Fibroblast of skin of abdomen (primary cell): ENCODE measurements around the gene ADAMTS15.
A peak's percentile ranks its signal among the peaks of the same experiment; 100 is the strongest.
"Not testable (repeated sequence)": the region's sequence is repeated elsewhere in the genome, so short reads cannot be mapped to it uniquely, and the experiment has no call there.

Experiments used
- DNase-seq: peaks from one replicate; pipeline ENCODE4 v3.0.0-alpha.2; 2013

ADAMTS15 gene

GRCh38 chr11:130436171-130436570, 12.3 kb upstream of the ADAMTS15 start:
- no peak for DNase-seq

DNA sequence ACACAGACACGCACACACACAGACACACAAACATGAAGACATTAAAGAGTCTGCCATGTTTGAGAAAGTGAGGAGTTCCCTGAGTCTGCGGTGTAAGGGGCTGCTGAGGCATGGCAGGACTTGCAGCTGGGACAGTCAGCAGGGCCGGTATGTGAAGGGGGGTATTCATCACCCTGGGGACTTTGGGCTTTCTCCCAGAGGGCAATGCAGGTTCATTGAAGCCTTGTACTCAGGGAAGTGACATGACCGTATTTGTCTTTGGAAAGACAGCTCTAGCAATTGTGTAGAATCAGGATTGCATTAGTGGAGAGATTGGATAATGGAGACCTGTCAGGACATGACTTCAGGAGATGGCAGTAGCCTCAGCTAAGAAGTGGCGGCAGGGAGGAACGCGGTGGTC, 10.6 kb upstream of the ADAMTS15 start:
- DNase-seq = no peak

DNA sequence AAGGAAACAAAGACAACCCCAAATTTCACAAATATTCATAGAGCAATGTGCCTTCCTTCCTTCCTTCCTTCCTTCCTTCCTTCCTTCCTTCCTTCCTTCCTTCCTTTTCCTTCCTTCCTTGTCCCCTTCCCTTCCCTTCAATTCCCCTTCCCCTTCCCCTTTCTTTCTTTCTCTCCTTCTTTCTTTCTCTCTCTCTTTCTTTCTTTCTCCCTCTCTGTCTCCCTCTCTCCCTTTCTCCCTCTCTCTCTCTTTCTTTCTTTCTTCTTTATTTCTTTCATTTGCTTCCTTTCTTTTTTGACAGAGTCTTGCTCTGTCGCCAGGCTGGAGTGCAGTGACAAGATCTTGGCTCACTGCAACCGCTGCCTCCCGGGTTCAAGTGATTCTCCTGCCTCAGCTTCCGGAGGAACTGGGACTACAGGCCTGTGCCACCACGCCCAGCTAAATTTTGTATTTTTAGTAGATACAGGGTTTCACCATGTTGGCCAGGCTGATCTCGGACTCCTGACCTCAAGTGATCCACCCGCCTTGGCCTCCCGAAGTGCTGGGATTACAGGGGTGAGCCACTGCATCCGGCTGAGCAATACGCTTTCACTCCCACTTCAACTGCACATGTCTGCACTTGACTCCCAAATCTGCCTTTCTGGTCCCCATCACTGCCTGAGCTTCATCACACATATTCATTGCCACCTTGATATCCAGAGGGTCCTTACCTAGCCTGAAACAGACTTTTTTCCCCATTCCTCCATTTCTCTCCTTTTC, 9.9 kb upstream of the ADAMTS15 start:
- not testable (repeated sequence) for DNase-seq

DNA sequence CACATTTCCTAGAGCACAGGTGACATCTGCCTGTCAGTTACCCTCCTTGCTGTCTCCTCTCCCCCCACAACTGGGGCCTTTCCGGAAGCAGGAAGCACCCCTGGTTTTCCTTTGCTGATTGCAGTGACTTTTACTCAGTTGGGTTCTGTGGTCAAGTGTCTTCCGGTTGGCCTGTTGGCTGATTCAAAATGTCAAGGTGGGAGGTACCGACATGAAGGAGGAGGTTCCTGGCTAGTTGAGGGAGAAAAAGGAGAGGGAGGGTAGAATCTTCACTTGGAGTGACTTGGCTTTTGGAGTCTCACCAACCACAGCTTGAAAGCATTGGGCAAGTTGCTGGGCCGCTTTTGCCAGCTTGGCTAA, 9.3 kb upstream of the ADAMTS15 start:
- DNase-seq = no peak

DNA sequence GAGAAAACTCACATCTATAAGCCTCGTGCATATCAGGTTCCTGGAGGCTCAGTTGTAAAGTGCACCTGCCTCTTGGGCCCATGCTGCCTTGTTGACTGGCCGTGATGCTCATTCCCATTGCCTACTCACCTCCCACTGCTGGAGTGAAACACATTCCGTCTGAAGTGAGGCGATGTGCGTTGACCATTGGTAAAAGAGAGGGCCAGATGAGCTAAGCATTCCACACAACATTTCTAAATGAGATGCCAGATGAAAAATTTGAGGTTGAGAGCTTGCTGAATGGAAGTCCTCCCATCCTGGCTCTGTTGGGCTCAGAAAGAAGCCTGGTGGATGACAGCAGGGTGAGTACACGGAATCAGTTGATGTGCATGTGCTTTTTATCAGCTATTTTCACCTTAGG, 8.6 kb upstream of the ADAMTS15 start:
- DNase-seq = no peak

DNA sequence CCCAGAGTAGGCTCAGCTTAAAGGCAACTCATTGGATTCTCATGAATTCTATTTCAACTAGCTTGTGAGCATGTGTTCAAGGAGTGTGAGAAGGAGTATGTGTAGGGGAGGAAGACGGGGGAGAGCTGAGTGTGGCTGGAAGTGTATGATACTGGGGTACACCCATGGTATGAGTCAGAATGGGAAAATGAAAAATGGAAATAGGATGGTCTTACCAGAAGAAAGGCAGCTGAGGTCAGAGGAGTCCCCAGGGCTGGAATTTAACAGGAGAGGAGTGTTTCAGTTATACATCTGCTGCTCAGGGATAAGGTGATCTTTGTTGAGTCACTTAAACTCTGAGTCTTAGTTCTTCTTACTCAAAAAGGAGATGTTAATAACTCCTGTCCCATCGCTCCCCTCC, 6.7 kb upstream of the ADAMTS15 start:
- peak; percentile 29 for DNase-seq

GRCh38 chr11:130442737-130443136, 5.7 kb upstream of the ADAMTS15 start:
- peak; percentile 74 for DNase-seq

GRCh38 chr11:130445788-130446187, 2.7 kb upstream of the ADAMTS15 start:
- no peak for DNase-seq

DNA sequence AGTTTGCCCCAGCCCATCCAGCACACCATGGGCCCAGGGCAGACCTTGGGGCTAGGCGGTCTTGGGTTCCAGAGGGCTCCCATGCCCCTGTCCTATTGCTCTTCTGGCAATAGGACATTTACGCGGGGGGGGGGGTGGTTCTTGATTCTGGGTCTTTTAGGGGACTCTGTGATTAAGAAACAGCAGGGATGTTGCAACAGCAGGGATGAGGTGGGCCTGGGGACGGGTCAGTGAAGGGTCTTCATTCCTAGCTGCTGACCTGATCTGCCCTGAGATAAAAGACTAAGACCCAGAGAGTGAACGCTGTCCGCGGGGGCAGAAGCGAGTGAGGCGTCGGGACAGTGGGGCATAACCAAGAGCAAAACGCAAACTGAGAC, 418 bp upstream of the ADAMTS15 start:
- DNase-seq = no peak

- DNase-seq = no peak
These were observed 1.0 kb downstream of the ADAMTS15 start for GRCh38 chr11:130449310-130449990.

DNA sequence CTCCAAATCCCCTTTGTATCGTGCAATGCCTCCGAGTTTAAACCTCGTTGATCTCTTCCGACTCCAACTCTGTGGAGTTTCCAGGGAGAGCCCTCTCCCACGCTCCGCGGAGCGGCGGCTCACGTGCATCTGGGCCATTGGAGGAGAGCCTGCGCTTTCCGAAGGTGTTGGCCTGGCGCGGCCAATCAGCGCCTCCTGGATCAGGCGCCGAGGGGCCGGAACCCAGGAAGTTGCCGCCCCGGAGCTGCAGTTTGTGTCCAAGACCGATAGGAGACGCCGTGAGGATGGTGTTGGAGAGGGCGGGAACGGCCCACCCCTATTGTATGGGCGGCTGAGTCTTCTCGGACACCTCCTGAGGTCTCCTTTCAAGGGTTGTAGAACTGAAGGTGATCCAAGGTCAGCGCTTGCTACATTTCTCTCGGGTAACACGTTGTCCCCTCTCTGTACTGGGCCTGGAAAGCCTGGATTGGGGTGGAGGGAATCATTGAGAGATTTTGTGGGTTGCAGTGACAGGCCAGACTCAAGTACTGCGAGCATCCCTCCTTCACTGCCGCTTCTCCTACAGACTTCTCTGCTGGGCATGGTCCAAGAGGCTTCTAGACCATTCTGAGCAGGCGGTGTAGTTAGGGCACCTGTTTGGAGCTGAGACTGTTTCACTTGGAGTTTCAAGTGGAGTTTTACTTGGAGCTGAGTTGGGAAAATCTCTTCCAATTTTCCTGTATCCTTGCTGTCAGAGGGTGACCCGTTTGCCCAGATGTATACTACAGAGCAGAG, 1.7 kb downstream of the ADAMTS15 start:
- peak; percentile 67 for DNase-seq

DNA sequence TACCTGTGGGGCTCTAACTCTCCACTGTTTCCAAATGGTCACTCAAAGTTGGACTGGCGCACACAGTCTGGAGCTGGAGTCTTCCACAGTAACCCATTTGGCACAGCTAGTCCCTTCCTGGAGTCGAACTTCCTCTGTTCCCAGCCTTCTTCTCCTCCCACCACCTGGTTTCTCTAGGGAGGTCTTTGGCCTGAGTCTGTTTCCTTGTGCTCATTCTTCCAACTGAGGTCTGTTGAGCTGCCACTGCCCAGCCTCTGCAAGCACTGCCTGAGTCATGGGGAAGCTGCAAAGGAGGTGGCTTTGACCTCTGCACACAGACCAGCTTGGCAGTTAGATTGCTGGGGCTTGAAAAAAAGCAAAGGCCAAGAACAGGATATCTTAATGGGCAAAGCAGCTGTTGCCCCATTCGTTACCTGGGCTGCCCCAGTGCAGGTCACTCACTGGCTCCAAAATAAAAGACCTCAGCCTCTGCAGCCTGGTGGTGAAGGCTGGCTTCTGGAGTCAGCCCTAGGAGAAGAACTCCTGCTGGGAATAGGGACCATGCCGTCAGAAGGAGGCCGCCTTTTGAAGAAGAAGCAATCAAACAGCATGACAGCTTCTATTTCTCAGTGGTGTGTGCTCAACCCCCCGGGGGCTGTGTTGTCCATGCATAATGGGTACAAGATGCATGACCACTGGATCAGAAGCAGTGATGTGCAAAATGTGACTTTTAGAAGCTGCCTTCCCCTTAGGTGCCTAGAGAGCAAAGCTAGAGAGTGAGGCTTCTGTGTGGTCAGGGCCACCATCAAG, 3.0 kb downstream of the ADAMTS15 start:
- no peak for DNase-seq

DNA sequence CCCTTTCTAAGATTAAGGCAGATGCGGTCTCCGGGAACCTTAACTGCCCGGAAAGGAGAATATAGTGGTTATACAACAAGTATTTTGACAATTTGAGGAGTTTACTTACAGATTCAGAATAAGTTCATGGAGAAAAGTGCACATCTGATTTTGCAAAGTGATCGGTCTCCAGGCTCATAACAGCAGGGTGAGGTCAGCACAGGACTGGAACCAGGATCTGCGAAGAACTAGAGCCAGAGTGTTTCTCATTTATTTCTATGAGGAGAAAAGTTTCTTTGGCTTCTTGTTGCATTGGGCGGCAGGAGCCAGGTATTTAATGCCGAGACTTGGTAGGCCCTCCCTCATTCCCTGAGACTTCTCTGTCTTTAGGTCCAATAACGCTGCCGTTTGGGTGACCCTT, 3.7 kb downstream of the ADAMTS15 start:
- DNase-seq = no peak

- DNase-seq = no peak
These were observed 4.5 kb downstream of the ADAMTS15 start for GRCh38 chr11:130452940-130453339.

DNA sequence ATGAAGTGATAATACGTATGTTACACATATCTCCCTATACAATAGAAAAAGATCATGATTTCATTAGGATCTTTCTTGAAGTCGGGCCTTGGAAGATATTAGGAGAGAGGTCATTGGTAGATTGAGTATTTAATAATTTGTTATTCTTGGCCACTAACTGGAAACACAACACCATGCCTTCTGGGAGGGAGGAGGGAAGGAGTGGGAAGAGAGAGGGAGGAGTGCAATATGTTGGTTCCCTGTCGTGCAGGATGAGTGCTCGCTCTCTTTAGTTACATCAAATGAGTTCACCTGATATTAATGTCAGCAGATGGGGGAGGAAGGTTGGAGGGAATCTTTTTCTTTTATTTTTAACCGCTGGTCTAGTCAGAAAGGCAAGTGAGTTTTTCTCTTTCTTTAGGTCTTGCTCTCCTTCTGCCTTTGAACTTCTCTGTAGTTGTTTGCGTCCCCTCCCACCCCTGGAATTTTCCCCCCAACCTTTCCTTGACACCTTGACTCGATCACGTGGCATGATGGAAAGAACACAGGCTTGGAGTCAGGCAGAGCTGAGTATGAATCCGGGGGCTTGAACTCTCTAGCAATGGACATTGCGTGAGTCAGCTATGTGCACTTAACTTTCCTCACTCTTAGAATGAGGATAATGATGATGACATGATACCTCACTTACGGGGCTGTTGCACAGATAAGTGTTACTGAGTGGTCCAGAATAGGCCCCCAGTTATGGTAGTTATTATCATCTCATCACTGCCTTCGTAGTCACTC, 6.2 kb downstream of the ADAMTS15 start:
- no peak for DNase-seq

DNA sequence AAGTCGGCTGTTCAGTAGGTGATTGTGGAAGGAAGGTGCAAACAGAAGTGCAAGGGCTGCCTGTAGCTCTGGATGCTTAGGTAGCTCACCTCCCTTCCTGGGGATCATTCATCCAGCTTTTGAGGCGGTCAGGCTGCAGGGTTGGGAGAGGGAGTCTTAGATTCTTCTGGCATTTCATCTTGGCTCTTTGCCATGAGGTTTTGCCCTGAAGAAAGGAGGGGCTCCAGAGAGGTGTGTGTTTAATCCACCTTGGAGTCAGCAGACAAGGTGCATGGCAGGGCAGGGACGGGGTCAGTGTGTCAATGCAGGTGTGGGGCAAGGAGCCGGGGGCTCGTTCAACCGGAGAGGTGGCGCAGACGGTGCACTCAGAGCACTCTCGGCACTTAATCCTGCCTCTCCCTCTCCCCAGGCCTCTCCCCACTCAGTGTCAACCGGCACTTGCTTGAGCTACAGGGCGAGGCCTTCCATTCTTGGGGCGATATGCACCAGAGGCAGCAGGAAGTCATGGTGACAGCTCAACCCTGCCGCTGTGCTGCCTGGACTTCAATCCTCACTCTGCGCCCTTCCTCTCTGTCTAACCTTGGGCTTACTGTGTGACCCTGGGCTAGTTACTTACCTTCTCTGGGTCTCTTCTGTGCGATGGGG, 7.2 kb downstream of the ADAMTS15 start:
- no peak for DNase-seq

DNA sequence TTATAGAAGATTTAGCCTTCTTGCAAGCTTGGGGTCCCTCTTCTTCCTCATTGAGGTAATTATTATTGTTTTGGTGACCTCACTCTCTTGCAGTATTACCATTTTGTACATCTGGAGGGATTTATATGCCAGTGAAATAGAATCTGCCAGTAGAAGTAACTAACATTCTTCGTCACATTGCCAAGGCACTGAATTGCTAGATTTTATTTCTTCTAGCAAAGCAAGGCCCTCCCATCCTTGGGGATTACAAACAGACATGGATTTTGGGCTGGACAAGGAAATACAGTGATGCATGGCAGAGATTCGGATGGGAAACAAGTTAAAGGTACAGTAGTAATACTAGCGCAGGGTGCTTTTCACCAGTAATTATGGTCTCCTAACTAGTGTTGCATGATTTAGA, 7.8 kb downstream of the ADAMTS15 start:
- DNase-seq = no peak

- DNase-seq = no peak
These were observed 9.4 kb downstream of the ADAMTS15 start for GRCh38 chr11:130457623-130458409.

DNA sequence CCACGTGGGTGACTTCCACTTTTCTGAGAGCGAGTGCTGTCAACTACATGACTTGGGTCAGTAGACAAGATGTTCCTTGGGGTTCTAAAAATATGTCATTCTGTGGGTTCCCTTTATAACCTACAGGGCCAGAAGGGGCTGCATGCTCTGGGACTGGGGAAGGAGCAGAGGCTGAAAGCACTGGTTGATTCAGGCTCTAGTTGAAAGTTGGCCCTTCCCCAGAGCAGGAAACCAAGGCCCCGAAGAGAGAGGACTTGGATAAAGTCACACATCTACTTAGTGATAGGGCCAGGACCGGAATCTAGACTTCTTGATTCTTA, 9.9 kb downstream of the ADAMTS15 start:
- no peak for DNase-seq

DNA sequence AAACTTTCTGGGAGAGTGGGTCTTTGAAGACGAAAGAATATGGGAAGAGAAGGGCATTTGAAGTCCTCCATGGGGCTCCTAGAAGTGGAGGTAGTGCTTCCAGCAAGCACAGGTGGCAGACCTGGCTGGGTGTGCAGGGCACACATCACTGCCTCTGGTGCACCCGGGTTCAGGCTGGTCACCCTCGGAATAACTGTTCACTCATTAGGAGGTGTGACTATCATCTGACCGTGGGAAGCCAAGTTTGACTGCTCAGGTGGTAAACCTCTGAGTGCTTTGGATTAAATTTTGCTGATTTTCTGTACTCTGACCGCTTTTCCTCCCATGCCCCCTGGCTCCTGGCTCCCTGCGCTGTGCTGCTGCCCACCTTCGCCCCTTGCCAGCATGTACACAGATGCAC, 11.1 kb downstream of the ADAMTS15 start:
- DNase-seq = no peak
